Measurements from ENCODE around the gene ABLIM3. TPM values are rescaled to one million over a fixed set of nuclear protein-coding genes. Genes with fewer than 3 reads are reported as not detected.

The ABLIM3 gene
- total RNA-seq, 2 experiments from 2014 or later = 0.07 TPM; not detected in 1

DNA sequence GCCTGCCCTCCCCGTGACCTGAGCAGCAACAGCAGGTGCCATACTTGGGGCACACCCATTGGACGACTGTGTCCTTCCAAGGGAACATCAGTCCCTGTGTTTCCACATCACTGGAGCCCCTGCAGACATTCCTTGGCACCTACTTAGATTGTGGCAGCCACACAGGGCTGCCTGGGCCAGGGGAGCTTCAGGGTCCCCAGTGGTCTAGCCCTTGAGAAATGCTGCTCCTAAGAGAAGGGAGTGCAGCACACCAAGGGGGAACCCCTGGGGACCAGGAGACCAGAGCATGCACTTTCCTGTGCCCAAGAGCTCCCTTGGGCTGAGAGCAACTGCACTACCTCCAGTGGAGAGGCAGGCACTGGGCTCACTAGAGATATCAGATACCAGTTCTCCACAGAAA lies 20.1 kb upstream of the ABLIM3 start:
- Mint-ChIP-seq H3K36me3 (ENCODE audit: low read depth) (no peaks in the 10 kb centered on the region), H3K27ac (no peak overlapping the region), H3K4me3 (no peak overlapping the region), H3K27me3 (peaks cover 21% of the 10 kb centered on the region), H3K4me1 (peaks cover 3% of the 10 kb centered on the region), H3K9me3 (ENCODE audit: low read depth) (no peaks in the 10 kb centered on the region)
- ChIA-PET POLR2A (no interaction called here), CTCF (no interaction called here)
- DNase-seq (no peak), ATAC-seq (no peak)
- intact Hi-C loops (cut with DNase I, micrococcal nuclease) = no loop called here

DNA sequence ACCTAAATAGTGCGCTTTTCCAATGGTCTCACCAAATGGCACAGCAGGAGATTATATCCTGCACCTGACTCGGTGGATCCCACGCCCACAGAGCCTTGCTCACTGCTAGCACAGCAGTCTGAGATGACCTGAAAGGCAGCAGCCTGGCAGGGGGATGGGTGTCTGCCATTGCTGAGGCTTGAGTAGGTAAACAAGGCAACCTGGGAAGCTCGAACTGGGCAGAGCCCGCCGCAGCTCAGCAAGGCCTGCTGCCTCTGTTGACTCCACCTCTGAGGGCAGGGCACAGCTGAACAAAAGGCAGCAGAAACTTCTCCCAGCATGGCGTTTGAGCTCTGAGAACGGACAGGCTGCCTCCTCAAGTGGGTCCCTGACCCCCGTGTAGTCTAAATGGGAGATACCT lies 18.1 kb upstream of the ABLIM3 start:
- ChIA-PET CTCF (interaction anchor here (0.6 to 3.4 kb wide), 3 partner anchors 12 to 267 kb away, joined by 3 to 10 read pairs (median 3); no protein-coding TSS in a partner anchor), POLR2A (no interaction called here)
- ATAC-seq = no peak
- Mint-ChIP-seq H3K9me3 (ENCODE audit: low read depth) (peaks cover 2% of the 10 kb centered on the region), H3K4me3 (no peak overlapping the region), H3K4me1 (no peaks in the 10 kb centered on the region), H3K27me3 (peaks cover 14% of the 10 kb centered on the region), H3K36me3 (ENCODE audit: low read depth) (no peaks in the 10 kb centered on the region), H3K27ac (no peak overlapping the region)
- no peak for DNase-seq
- intact Hi-C loops (cut with DNase I, micrococcal nuclease) = no loop called here

DNA sequence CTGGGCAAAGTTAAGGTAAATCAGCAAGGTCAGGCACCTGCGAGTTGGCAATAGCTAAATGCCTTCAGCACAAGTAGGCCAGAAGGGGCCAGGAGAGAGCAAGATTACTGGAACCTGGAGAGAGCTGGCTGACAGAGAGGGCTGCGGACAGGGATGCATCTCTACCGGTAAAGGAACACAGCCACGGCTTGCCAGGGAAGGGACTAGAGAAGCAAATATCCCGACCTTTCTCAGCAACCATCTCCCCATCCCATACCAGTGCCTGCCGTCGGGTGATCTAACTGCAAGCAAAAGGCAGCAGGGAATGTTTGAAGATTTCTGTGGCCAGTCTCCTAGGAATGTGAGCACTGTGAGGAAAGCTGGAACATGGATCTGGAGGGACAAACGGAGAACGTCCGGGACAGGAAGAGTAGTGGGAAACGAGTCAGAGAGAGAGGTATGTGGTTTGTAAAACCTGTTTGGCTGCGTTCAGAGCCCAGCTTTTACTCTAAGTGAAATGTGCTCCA lies 15.9 kb upstream of the ABLIM3 start:
- ChIA-PET POLR2A (no interaction called here), CTCF (interaction anchor here (0.7 to 3.4 kb wide), 4 partner anchors 11 to 262 kb away, joined by 3 to 10 read pairs (median 3); no protein-coding TSS in a partner anchor)
- DNase-seq = no peak
- H3K4me1 Mint-ChIP-seq = no peaks in the 10 kb centered on the region
- H3K9me3 Mint-ChIP-seq (ENCODE audit: low read depth) = peaks cover 2% of the 10 kb centered on the region
- no peak overlapping the region for H3K27ac Mint-ChIP-seq
- ATAC-seq = no peak
- intact Hi-C loops (cut with DNase I, micrococcal nuclease) = no loop called here
- H3K27me3 Mint-ChIP-seq = peaks cover 12% of the 10 kb centered on the region
- H3K4me3 Mint-ChIP-seq = no peak overlapping the region
- no peaks in the 10 kb centered on the region for H3K36me3 Mint-ChIP-seq (ENCODE audit: low read depth)

GRCh38 chr5:149126906-149127305 lies 14.4 kb upstream of the ABLIM3 start:
- Mint-ChIP-seq H3K27me3 (peaks cover 12% of the 10 kb centered on the region), H3K36me3 (ENCODE audit: low read depth) (no peaks in the 10 kb centered on the region), H3K4me1 (no peaks in the 10 kb centered on the region), H3K4me3 (no peak overlapping the region), H3K9me3 (ENCODE audit: low read depth) (peaks cover 2% of the 10 kb centered on the region), H3K27ac (no peak overlapping the region)
- CTCF ChIA-PET = interaction anchor here (0.6 to 1.5 kb wide), 4 partner anchors 16 to 245 kb away, joined by 3 to 4 read pairs (median 4); no protein-coding TSS in a partner anchor
- DNase-seq (no peak), ATAC-seq (no peak)
- intact Hi-C loops (cut with DNase I, micrococcal nuclease) = no loop called here
- POLR2A ChIA-PET = no interaction called here

- Mint-ChIP-seq H3K4me3 (no peak overlapping the region), H3K36me3 (ENCODE audit: low read depth) (no peaks in the 10 kb centered on the region), H3K27me3 (peaks cover 12% of the 10 kb centered on the region), H3K27ac (no peak overlapping the region), H3K4me1 (no peaks in the 10 kb centered on the region), H3K9me3 (ENCODE audit: low read depth) (peaks cover 2% of the 10 kb centered on the region)
- ChIA-PET POLR2A (no interaction called here), CTCF (interaction anchor here (1.0 to 1.5 kb wide), 2 partner anchors 16 to 244 kb away, joined by 3 to 4 read pairs; no protein-coding TSS in a partner anchor)
- ATAC-seq = no peak
- intact Hi-C loops (cut with DNase I, micrococcal nuclease) = no loop called here
- no peak for DNase-seq
These were observed 13.8 kb upstream of the ABLIM3 start for GRCh38 chr5:149127394-149127955.

- Mint-ChIP-seq H3K9me3 (ENCODE audit: low read depth) (peaks cover 2% of the 10 kb centered on the region), H3K27me3 (peaks cover 12% of the 10 kb centered on the region), H3K36me3 (ENCODE audit: low read depth) (no peaks in the 10 kb centered on the region), H3K4me1 (no peaks in the 10 kb centered on the region), H3K27ac (no peak overlapping the region), H3K4me3 (no peak overlapping the region)
- peak; percentile 60 for ATAC-seq
- intact Hi-C loops (cut with DNase I, micrococcal nuclease) = no loop called here
- CTCF ChIA-PET = interaction anchor here (1.5 kb wide), 1 partner anchor 244 kb away, joined by 3 read pairs; no protein-coding TSS in a partner anchor
- DNase-seq = peak; percentile 25
- POLR2A ChIA-PET = no interaction called here
These were observed 13.0 kb upstream of the ABLIM3 start for GRCh38 chr5:149128023-149128875.

DNA sequence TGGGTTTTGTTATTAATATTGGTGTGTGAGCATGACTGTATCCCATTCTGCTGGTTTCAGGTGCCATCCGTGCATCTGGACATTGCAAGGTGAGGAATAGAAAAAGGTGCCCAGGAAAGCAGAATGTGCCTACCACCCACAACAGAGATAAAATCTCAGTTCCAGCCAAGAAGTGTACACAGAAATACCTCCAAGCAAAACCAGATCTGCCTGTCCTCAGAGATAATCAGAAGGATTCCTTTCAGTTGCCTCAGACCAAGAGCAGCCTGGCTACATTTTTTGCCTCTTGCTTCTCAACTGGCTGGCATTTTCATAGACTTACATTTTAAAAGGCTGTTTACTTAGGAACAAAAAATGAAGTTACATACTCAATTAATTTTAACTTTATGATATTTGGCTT lies 12.1 kb upstream of the ABLIM3 start:
- ChIA-PET CTCF (no interaction called here), POLR2A (no interaction called here)
- H3K36me3 Mint-ChIP-seq (ENCODE audit: low read depth) = no peaks in the 10 kb centered on the region
- H3K4me3 Mint-ChIP-seq = no peak overlapping the region
- no peak for DNase-seq
- H3K27ac Mint-ChIP-seq = no peak overlapping the region
- H3K4me1 Mint-ChIP-seq = no peaks in the 10 kb centered on the region
- intact Hi-C loops (cut with DNase I, micrococcal nuclease) = no loop called here
- ATAC-seq = no peak
- H3K27me3 Mint-ChIP-seq = peaks cover 16% of the 10 kb centered on the region
- peaks cover 2% of the 10 kb centered on the region for H3K9me3 Mint-ChIP-seq (ENCODE audit: low read depth)

DNA sequence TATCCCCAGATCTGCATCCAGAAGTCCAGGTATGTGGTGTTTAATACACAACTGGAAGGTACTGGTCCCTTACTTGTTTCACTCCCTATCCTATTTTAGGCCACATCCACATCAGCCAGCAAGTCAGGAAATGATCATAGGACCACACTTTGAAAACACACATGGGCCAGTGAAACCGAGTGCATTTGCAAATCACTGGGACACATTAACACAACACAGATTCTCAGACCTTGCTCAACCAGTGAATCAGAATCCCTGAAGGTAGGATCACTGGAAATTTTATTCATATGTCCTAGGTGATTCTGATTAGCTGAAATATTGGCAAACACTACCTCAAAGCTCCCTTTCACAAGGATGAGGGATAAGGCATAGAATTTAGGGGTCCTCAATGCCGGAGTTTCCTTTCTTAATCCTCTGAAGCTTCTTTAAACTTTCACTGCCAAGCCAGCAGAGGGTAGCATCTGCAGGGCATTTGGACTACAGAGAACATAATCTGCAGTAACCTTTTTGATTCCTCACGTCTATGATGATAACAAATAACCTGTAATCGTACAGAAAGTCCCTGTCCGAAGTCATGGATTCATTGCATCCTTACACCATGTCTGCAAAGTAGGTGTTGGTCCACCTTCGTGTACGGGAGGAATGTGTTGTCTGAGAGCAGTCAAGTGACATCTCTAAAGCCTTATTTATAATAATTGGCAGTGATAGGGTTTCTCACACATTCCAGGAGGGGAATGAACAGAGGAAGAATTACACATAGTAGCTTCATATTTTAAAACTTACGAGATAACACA lies 11.0 kb upstream of the ABLIM3 start:
- POLR2A ChIA-PET = no interaction called here
- H3K4me1 Mint-ChIP-seq = no peaks in the 10 kb centered on the region
- peaks cover 13% of the 10 kb centered on the region for H3K27me3 Mint-ChIP-seq
- ATAC-seq = no peak
- intact Hi-C loops (cut with DNase I, micrococcal nuclease) = no loop called here
- H3K9me3 Mint-ChIP-seq (ENCODE audit: low read depth) = peaks cover 2% of the 10 kb centered on the region
- no peak for DNase-seq
- H3K36me3 Mint-ChIP-seq (ENCODE audit: low read depth) = no peaks in the 10 kb centered on the region
- H3K4me3 Mint-ChIP-seq = no peak overlapping the region
- CTCF ChIA-PET = interaction anchor here (0.6 to 3.7 kb wide), 4 partner anchors 10 to 135 kb away, joined by 3 to 20 read pairs (median 8); partner anchors contain the start of gene ABLIM3
- no peak overlapping the region for H3K27ac Mint-ChIP-seq

DNA sequence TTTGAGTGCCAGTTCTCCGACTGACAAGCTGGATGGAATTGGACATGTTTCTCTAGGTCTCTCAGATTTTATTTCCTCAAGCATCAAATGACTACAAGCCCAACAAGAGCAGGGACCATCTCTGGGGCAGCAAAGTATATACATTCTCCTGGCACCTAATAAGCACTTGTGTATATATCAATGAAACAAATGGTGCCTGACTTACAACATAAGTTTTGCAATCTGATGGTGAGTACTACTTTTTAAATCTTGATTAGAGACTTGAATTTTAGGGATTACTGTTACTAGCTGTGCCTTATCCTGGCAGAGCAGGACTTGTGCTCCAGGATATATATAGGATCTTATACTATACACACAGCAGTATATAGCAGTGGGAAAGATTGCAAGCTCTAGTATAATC lies 8.8 kb upstream of the ABLIM3 start:
- H3K4me3 Mint-ChIP-seq = no peak overlapping the region
- no peak for DNase-seq

GRCh38 chr5:149133795-149134777 lies 7.2 kb upstream of the ABLIM3 start:
- H3K36me3 Mint-ChIP-seq (ENCODE audit: low read depth) = no peaks in the 10 kb centered on the region
- H3K9me3 Mint-ChIP-seq (ENCODE audit: low read depth) = no peaks in the 10 kb centered on the region
- no peaks in the 10 kb centered on the region for H3K4me1 Mint-ChIP-seq
- H3K27me3 Mint-ChIP-seq = peaks cover 17% of the 10 kb centered on the region
- no peak overlapping the region for H3K4me3 Mint-ChIP-seq
- ATAC-seq = peak; percentile 49
- no peak overlapping the region for H3K27ac Mint-ChIP-seq
- POLR2A ChIA-PET = no interaction called here
- no peak for DNase-seq
- intact Hi-C loops (cut with DNase I, micrococcal nuclease) = no loop called here
- CTCF ChIA-PET = interaction anchor here (0.5 to 1.7 kb wide), 2 partner anchors 134 to 759 kb away, joined by 3 to 4 read pairs; no protein-coding TSS in a partner anchor

More for the DNA sequence above, 8.8 kb upstream of the ABLIM3 start:
- H3K27ac Mint-ChIP-seq = no peak overlapping the region
- H3K4me1 Mint-ChIP-seq = no peaks in the 10 kb centered on the region
- no peak for ATAC-seq
- intact Hi-C loops (cut with DNase I, micrococcal nuclease) = no loop called here
- H3K36me3 Mint-ChIP-seq (ENCODE audit: low read depth) = no peaks in the 10 kb centered on the region
- peaks cover 2% of the 10 kb centered on the region for H3K9me3 Mint-ChIP-seq (ENCODE audit: low read depth)
- peaks cover 16% of the 10 kb centered on the region for H3K27me3 Mint-ChIP-seq
- ChIA-PET POLR2A (no interaction called here), CTCF (interaction anchor here (0.9 to 3.7 kb wide), 4 partner anchors 8 to 136 kb away, joined by 3 to 20 read pairs (median 8); partner anchors contain the start of gene ABLIM3)
